Measurements from ENCODE around the gene ISLR. TPM values are rescaled to one million over a fixed set of nuclear protein-coding genes. Genes with fewer than 3 reads are reported as not detected.
A peak's percentile ranks its signal among the peaks of the same experiment; 100 is the strongest.
"Not testable (repeated sequence)": the region's sequence is repeated elsewhere in the genome, so short reads cannot be mapped to it uniquely, and the experiment has no call there.

ISLR gene
- total RNA-seq, 2 donors from 2014 or later, result 0.12 TPM; not detected in 1

DNA sequence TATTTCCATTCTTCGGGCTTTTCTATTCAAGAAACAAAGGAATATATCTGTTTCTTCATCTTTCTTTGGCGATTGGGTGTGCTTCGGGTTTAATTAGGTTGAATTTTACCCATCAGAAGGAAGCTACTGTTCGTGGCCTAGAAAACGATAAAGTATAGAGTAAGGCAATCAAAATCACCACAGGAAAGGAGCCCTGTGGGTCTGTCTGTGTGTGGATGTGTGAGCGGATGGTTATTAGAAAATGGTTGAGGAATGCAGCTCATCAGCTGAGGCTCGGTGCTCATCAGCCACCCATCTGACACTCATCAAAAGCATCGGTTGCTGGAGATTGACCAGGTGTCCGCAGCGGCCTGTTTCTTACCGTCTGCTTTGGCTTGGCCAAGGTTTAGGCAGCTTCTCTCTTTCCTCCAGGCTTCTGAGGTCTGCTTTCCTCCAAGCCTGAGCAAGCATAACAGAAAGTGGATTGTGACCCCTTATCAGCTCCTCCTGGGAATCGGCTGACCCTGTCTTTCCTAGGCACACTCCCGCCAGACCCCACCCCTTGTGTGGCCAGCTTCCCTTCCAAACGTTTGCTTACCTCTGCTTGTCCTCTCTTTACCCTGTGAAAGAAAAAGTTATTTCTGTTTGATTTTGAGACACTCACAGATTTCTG lies 17.6 kb upstream of the ISLR start:
- H3K9me3 Mint-ChIP-seq, result no peaks in the 10 kb centered on the region
- H3K27ac Mint-ChIP-seq, result no peak overlapping the region
- no peak overlapping the region for H3K4me3 Mint-ChIP-seq
- peaks cover 47% of the 10 kb centered on the region for H3K27me3 Mint-ChIP-seq (ENCODE audit: low read depth)
- DNase-seq (no peak), ATAC-seq (replicated peaks in 1 of 2) (no peak)
- peaks cover 21% of the 10 kb centered on the region for H3K4me1 Mint-ChIP-seq (ENCODE audit: low read depth)
- H3K36me3 Mint-ChIP-seq (ENCODE audit: insufficient read depth in 2 of 2), result no peaks in the 10 kb centered on the region

DNA sequence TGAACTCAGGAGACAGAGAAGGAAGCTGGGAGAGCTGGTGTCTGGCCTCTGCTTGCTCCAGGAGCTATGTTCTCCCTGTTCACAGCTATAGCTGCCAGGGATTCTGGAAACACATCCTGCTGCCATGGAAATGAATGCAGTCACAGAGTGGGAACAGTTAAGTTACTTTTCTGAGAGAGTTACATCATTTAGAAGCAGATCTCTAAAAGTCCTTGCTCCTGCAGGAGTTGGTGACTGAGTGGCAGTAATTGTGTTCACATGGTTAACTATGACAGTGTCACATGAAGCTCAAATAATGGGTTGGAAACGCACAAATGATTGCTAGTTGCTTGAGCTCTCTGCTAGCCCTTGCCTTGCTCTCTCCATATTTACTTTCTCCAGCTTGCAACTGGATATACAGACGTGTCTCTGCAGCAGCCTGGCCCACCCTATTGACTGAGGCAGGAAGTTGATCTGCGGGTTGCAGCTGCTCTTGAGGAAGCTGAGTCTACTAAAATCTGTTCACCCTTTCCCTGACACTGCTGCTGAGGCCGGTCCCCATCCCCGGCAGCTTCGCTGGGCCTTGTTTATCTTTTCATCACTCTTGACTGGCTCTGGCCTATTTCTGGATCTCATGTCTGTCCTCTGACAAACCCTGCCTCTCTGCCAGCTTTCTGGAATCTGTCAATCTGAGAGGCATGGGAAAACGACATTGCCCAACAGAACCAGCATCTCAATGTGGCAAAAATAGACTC lies 16.7 kb upstream of the ISLR start:
- no peak overlapping the region for H3K27ac Mint-ChIP-seq
- no peak for ATAC-seq (replicated peaks in 1 of 2)
- H3K36me3 Mint-ChIP-seq (ENCODE audit: insufficient read depth in 2 of 2), result no peaks in the 10 kb centered on the region
- H3K4me3 Mint-ChIP-seq, result no peak overlapping the region
- H3K9me3 Mint-ChIP-seq, result no peaks in the 10 kb centered on the region
- H3K4me1 Mint-ChIP-seq (ENCODE audit: low read depth), result peaks cover 21% of the 10 kb centered on the region
- H3K27me3 Mint-ChIP-seq (ENCODE audit: low read depth), result peaks cover 45% of the 10 kb centered on the region
- no peak for DNase-seq

GRCh38 chr15:74157868-74158827 lies 15.4 kb upstream of the ISLR start:
- DNase-seq, result no peak
- Mint-ChIP-seq H3K27me3 (ENCODE audit: low read depth) (peaks cover 41% of the 10 kb centered on the region), H3K4me3 (peak overlapping the region in 1 of 2 donors; percentile 75), H3K27ac (no peak overlapping the region), H3K4me1 (ENCODE audit: low read depth) (peaks cover 21% of the 10 kb centered on the region), H3K9me3 (no peaks in the 10 kb centered on the region), H3K36me3 (ENCODE audit: insufficient read depth in 2 of 2) (no peaks in the 10 kb centered on the region)
- ATAC-seq (replicated peaks in 1 of 2), result no peak

DNA sequence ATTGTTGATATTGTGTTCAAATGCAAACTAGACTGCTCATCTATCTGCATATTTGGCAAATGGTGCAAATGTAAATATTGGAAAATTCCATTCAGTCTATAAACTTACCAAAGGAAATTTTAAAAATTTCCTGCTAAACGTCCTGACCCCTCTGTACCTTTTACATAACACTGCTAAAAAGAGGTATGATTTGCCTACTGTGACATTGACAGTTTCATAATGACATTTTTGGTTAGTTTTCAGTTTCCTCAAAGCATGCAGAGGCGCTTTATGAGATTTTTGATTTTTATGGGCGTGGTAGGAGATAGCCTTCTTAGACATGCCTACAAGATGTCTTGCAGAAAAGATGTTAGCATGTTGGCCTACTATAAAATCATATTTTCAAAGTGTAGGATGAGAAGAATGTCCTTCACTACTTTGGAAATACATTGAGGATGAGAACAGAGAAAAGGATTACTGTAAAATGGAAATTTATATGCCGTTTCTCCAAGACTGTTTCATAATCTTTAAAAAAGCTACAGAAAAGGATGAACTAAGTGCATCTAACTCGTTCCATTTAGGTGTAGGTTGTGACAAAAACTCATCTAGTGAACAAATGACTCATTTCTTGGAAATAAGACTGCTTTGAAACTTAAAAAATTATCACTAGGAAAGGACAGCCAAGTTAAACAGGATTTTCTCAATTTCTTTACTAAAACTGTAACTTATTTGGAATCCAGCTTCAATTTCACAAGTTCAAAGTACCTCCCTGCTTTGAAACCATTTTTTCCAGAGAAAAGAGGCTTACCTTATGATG lies 14.5 kb upstream of the ISLR start:
- DNase-seq (no peak), ATAC-seq (replicated peaks in 1 of 2) (peak; percentile 51 to 69)
- Mint-ChIP-seq H3K4me3 (peak overlapping the region; percentile 34 to 75), H3K27me3 (ENCODE audit: low read depth) (peaks cover 39% of the 10 kb centered on the region), H3K27ac (peak overlapping the region; percentile 34), H3K36me3 (ENCODE audit: insufficient read depth in 2 of 2) (no peaks in the 10 kb centered on the region), H3K4me1 (ENCODE audit: low read depth) (peaks cover 21% of the 10 kb centered on the region), H3K9me3 (no peaks in the 10 kb centered on the region)

DNA sequence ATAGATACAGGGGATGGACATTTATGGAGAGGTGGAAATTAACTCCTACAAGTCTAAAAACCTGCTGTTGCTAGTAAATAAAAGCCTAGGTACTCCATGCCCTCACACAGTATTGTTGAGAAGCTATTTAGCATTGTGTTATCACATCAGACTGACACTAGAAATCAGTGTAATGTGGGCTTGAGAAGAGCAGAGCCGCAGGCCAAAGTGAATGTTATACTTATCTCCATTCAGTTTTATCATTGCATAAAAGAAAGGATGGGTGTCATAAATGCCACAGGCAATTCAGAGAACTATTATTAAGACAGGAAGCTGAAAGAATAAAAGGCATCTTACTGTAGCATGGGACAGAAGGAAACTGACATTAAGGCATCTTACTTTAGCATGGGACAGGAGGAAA lies 13.7 kb upstream of the ISLR start:
- H3K27me3 Mint-ChIP-seq (ENCODE audit: low read depth), result peaks cover 38% of the 10 kb centered on the region
- DNase-seq (no peak), ATAC-seq (replicated peaks in 1 of 2) (no peak)
- H3K4me3 Mint-ChIP-seq, result peak overlapping the region in 1 of 2 donors; percentile 75
- H3K36me3 Mint-ChIP-seq (ENCODE audit: insufficient read depth in 2 of 2), result no peaks in the 10 kb centered on the region
- peaks cover 21% of the 10 kb centered on the region for H3K4me1 Mint-ChIP-seq (ENCODE audit: low read depth)
- H3K9me3 Mint-ChIP-seq, result no peaks in the 10 kb centered on the region
- H3K27ac Mint-ChIP-seq, result no peak overlapping the region

- ATAC-seq (replicated peaks in 1 of 2); H3K4me3 Mint-ChIP-seq; H3K36me3 Mint-ChIP-seq (ENCODE audit: insufficient read depth in 2 of 2); H3K9me3 Mint-ChIP-seq; H3K27ac Mint-ChIP-seq; DNase-seq: not testable (repeated sequence)
- peaks cover 21% of the 10 kb centered on the region for H3K4me1 Mint-ChIP-seq (ENCODE audit: low read depth)
- peaks cover 32% of the 10 kb centered on the region for H3K27me3 Mint-ChIP-seq (ENCODE audit: low read depth)
These were observed 13.1 kb upstream of the ISLR start for GRCh38 chr15:74160390-74160789.

- DNase-seq; H3K36me3 Mint-ChIP-seq (ENCODE audit: insufficient read depth in 2 of 2): not testable (repeated sequence)
These were observed 11.3 kb upstream of the ISLR start for GRCh38 chr15:74162195-74162536.

GRCh38 chr15:74165461-74165860 lies 8.0 kb upstream of the ISLR start:
- H3K27me3 Mint-ChIP-seq (ENCODE audit: low read depth), result peaks cover 21% of the 10 kb centered on the region
- ATAC-seq (replicated peaks in 1 of 2) (no peak), DNase-seq (no peak)
- no peaks in the 10 kb centered on the region for H3K36me3 Mint-ChIP-seq (ENCODE audit: insufficient read depth in 2 of 2)
- no peaks in the 10 kb centered on the region for H3K9me3 Mint-ChIP-seq
- no peak overlapping the region for H3K27ac Mint-ChIP-seq
- H3K4me3 Mint-ChIP-seq, result no peak overlapping the region
- no peaks in the 10 kb centered on the region for H3K4me1 Mint-ChIP-seq (ENCODE audit: low read depth)

More at GRCh38 chr15:74162195-74162536, 11.3 kb upstream of the ISLR start:
- ATAC-seq (replicated peaks in 1 of 2); H3K4me3 Mint-ChIP-seq; H3K27ac Mint-ChIP-seq; H3K9me3 Mint-ChIP-seq: not testable (repeated sequence)
- peaks cover 18% of the 10 kb centered on the region for H3K4me1 Mint-ChIP-seq (ENCODE audit: low read depth)
- H3K27me3 Mint-ChIP-seq (ENCODE audit: low read depth), result peaks cover 26% of the 10 kb centered on the region

DNA sequence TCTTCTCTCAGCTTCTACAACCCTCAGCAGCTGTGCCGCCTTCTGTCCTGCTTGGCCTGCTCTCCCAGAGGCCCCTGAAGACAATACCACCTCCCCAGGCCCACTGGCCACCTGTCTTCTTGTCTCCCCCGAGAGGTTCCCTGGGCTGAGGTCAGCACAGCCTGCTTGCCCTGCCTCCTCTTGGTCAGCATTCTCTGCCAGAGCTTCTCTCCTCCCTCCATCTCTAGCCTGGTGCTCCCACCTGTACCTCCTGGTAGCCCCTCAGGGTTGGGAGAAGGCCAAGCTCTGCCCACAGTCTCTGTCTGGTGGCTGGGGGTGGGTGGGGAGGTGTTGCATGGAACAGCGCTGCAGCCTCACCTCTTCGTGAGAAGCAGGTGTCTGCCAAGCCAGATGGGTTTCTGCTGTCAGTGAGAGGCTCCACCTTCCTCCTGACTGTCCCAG lies 5.6 kb upstream of the ISLR start:
- H3K36me3 Mint-ChIP-seq (ENCODE audit: insufficient read depth in 2 of 2), result no peaks in the 10 kb centered on the region
- H3K4me1 Mint-ChIP-seq (ENCODE audit: low read depth), result no peaks in the 10 kb centered on the region
- no peaks in the 10 kb centered on the region for H3K9me3 Mint-ChIP-seq
- H3K27me3 Mint-ChIP-seq (ENCODE audit: low read depth), result peaks cover 14% of the 10 kb centered on the region
- no peak overlapping the region for H3K27ac Mint-ChIP-seq
- ATAC-seq (replicated peaks in 1 of 2), result no peak
- no peak overlapping the region for H3K4me3 Mint-ChIP-seq
- DNase-seq, result no peak

GRCh38 chr15:74168711-74169126 lies 4.8 kb upstream of the ISLR start:
- H3K4me1 Mint-ChIP-seq (ENCODE audit: low read depth), result no peaks in the 10 kb centered on the region
- no peak for ATAC-seq (replicated peaks in 1 of 2)
- no peak for DNase-seq
- no peaks in the 10 kb centered on the region for H3K9me3 Mint-ChIP-seq
- H3K27ac Mint-ChIP-seq, result no peak overlapping the region
- H3K27me3 Mint-ChIP-seq (ENCODE audit: low read depth), result peaks cover 8% of the 10 kb centered on the region
- H3K4me3 Mint-ChIP-seq, result no peak overlapping the region
- no peaks in the 10 kb centered on the region for H3K36me3 Mint-ChIP-seq (ENCODE audit: insufficient read depth in 2 of 2)

DNA sequence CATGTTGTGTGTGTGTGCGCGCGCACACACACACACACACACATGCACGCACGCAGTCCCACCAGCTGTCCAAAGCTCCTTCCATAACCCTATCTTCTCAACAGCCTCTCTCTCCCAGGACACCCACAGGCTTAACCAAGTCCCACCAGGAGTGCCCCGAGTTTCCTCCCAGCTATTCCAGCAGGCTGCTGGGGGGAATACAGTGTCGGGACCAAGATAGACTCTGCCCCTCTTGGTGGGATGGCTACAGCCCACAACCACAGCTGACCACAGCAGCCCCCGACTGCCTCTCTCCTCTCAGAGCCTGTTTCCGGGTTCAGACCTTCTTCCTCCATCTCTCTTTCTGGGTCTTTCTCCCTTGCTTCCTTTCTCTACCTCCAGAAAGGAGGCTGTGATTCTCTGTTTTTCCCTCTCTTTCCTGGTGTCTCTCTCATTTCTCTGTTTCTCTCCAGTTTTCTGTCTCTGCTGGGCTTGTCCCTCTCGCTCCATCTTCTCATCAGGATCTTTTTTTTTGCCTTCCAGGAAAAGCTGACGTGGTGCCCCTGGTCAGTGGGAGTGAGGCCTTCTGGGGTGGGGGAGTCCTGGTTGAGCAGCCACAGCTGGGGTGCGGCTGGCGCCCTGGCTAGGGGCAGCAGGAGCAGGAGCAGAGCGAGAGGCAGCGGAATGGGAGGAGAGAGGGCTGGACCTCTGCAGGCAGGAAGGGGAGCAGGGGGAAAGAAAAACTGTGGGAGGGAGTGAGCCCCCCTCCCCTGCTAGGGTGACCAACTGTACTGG lies 3.3 kb upstream of the ISLR start:
- Mint-ChIP-seq H3K4me3 (no peak overlapping the region), H3K9me3 (no peaks in the 10 kb centered on the region), H3K4me1 (ENCODE audit: low read depth) (no peaks in the 10 kb centered on the region), H3K27ac (no peak overlapping the region), H3K27me3 (ENCODE audit: low read depth) (peaks cover 8% of the 10 kb centered on the region), H3K36me3 (ENCODE audit: insufficient read depth in 2 of 2) (no peaks in the 10 kb centered on the region)
- DNase-seq, result no peak
- ATAC-seq (replicated peaks in 1 of 2), result no peak

Data from activated T-cell treated with anti-CD3 and anti-CD28 coated beads, Interleukin-2, amount 50 U/mL, for 72 hours (primary cell).